SK-N-SH (cell line): ENCODE data around the gene CASP12.

Experiments
- CTCF ChIP-seq: fragments of 200-600 bp; sonication (generic); IDR thresholded peaks from 2 replicates; pipeline ENCODE4 v1.6.1; 2017; ENCODE audit warnings: antibody characterized with exemption, mild to moderate bottlenecking, moderate library complexity
- RAD21 ChIP-seq: IDR thresholded peaks from 2 replicates; pipeline ENCODE4 v1.6.1; 2012; ENCODE audit warnings: mild to moderate bottlenecking, low read length
- RFX5 ChIP-seq: IDR thresholded peaks from 2 replicates; pipeline ENCODE4 v1.6.1; 2012; ENCODE audit warnings: mild to moderate bottlenecking, improper control_type of control experiment, low read length
- SMC3 ChIP-seq: IDR thresholded peaks from 2 replicates; pipeline ENCODE4 v1.6.1; 2012; ENCODE audit warnings: low read depth, low read length, improper control_type of control experiment
- TAF1 ChIP-seq: IDR thresholded peaks from 2 replicates; pipeline ENCODE4 v1.6.1; 2012; ENCODE audit warnings: low read depth, mild to moderate bottlenecking, low read length, moderate library complexity, borderline replicate concordance
- TF ChIP-seq, protein P1 (sequence below): IDR thresholded peaks from 2 replicates; pipeline ENCODE4 v1.4.0; 2012; ENCODE audit warnings: low read depth
- TF ChIP-seq, protein P2 (sequence below): fragments of 150-350 bp; IDR thresholded peaks from 2 replicates; pipeline ENCODE4 v1.6.1; 2017; ENCODE audit warnings: antibody characterized with exemption, low read length, low read depth, borderline replicate concordance

DNA sequence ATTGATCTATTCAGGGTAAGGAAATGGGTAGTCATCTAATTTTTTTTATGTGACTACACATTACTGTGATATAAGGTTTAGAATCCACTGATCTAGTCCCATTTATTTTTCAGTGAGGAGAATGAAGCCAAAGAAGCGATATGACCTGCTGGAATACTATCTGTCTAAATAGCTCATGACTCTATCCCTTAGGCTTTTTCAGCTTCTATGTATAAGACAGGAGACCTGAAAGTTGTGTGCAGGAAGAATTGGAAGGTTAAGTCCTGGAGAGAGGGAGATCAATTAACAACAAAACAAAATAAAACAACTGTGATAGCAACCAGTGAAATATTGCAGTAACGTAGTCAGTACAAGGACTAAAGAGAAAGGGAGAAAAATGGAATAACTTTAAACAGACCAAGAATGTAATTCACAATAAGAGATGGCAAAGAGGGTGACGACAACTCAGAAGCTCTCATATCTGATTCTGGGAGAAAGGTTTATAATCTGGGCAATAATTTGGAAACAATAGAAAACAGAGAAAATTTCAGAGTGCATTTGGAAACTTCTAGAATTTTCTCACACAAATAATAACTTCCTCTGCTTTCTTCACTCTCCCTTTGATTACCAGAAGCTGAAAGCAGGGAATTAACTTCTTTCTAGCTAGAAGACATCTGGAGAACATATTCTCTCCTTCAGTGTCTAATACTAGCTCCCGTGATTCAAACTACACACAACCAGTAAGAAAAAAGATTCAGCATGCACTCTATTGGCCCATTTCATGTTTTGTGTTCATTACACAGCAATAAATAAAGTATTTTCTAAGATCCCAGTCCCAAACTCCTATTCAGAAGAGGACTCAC, 19.2 kb upstream of the CASP12 start:
- TF ChIP-seq CTCF (no peak), RAD21 (no peak), TAF1 (no peak), SMC3 (no peak), RFX5 (no peak)
- TF ChIP-seq, protein P1, sequence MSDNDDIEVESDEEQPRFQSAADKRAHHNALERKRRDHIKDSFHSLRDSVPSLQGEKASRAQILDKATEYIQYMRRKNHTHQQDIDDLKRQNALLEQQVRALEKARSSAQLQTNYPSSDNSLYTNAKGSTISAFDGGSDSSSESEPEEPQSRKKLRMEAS = no peak
- TF ChIP-seq, protein P2, sequence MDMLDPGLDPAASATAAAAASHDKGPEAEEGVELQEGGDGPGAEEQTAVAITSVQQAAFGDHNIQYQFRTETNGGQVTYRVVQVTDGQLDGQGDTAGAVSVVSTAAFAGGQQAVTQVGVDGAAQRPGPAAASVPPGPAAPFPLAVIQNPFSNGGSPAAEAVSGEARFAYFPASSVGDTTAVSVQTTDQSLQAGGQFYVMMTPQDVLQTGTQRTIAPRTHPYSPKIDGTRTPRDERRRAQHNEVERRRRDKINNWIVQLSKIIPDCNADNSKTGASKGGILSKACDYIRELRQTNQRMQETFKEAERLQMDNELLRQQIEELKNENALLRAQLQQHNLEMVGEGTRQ = no peak
